Activated effector memory CD4-positive, alpha-beta T cell treated with Interleukin-2 at 50 U/mL for 16 hours (primary cell): ENCODE results near the gene ZNF324B.
"Not testable (repeated sequence)": the region's sequence is repeated elsewhere in the genome, so short reads cannot be mapped to it uniquely, and the experiment has no call there.

ENCODE experiments used
- DNase-seq: peaks from one replicate; pipeline ENCODE4 v3.0.0-alpha.2; 2020

ZNF324B gene

GRCh38 chr19:58482372-58482771 lies 30.9 kb downstream of the ZNF324B start:
- no peak for DNase-seq

- DNase-seq = no peak
These were observed 32.4 kb downstream of the ZNF324B start for GRCh38 chr19:58483776-58484175.

- DNase-seq = not testable (repeated sequence)
These were observed 32.9 kb downstream of the ZNF324B start for GRCh38 chr19:58484349-58484748.

- DNase-seq = no peak
These were observed 40.0 kb downstream of the ZNF324B start for GRCh38 chr19:58491393-58491792.

GRCh38 chr19:58492265-58492664 lies 40.8 kb downstream of the ZNF324B start:
- no peak for DNase-seq

- DNase-seq = no peak
These were observed 46.3 kb downstream of the ZNF324B start for GRCh38 chr19:58497634-58498170.

GRCh38 chr19:58498316-58499020 lies 47.0 kb downstream of the ZNF324B start:
- no peak for DNase-seq

GRCh38 chr19:58499021-58499927 lies 47.9 kb downstream of the ZNF324B start:
- DNase-seq = peak; percentile 90

- no peak for DNase-seq
These were observed 48.8 kb downstream of the ZNF324B start for GRCh38 chr19:58500242-58500641.
